Measurements from ENCODE around the gene CRYBG1. TPM values are rescaled to one million over a fixed set of nuclear protein-coding genes. Genes with fewer than 3 reads are reported as not detected.

The CRYBG1 gene
- total RNA-seq, 1 experiment from 2014 or later: 10.1 TPM

DNA sequence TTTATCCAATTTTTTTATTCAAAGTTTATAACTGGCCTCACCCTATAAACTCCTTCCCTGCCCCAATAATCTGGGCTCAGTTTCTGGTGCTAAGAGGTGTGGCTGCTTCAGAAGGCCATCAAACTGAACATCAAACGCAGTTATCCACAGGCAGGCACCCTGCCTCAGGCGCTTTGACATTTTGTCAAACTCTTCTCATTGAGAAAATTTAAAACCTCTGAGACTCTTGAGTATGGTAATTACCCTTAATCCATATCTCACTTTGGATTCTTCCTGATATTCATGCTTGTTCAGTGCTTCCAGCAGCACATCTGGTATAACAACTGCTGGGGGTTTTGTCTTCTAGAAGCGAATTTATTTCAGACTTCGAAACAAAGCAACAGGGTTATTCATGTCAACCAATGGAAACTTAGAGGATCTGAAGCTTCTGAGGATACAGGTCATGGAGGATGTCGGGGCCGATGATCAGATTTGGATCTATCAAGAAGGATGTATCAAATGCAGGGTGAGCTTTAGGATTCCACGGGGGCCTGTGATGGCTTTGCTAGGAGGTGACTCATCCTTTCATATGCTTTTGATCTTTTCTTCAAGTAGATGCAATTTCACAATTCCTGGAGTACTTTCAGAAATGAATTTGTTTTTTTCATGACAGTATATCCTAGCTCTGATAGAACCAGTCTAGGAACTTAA, 200.6 kb downstream of the CRYBG1 start (continued):
- TF ChIP-seq, protein P1, sequence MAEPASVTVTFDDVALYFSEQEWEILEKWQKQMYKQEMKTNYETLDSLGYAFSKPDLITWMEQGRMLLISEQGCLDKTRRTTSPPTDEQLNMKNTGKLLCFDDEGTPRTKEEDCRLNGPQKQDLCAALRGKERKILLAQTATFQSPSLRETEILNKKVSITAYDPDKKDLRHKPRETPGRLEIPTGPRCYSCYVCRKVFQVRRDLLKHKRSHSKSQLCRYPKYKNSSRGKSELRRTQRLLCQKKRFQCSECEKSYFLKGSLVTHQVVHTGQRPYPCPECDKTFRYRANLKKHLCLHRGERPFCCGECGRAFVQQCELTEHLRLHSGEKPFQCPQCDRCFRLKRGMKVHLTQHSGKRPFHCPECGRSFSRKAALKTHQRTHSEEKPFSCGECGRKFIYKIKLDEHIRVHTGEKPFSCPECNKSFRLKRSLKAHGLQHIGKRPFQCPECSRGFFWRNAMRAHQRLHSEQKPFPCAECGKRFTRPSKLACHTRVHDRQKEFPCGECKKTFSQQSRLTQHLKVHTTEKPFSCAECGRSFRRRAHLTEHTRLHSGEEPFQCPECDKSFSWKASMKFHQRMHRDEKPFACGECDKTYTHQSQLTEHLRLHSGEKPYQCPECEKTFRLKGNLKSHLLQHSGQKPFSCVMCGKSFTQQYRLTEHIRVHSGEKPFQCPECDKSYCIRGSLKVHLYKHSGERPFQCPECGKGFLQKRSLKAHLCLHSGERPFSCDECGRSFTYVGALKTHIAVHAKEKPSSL (CRISPR knock-in tag; conservative IDR thresholded peaks at IDR 0.05): no peak
- TF ChIP-seq KAT7 (CRISPR knock-in tag; IDR thresholded peaks at IDR 0.05; ENCODE audit: borderline replicate concordance) (no peak), NFYB (CRISPR knock-in tag; conservative IDR thresholded peaks at IDR 0.05; ENCODE audit: low read depth) (no peak), MYBL2 (CRISPR knock-in tag; IDR thresholded peaks at IDR 0.05) (no peak), CBFB (CRISPR knock-in tag; IDR thresholded peaks at IDR 0.05; ENCODE audit: low read depth) (no peak), FOXP1 (CRISPR knock-in tag; IDR thresholded peaks at IDR 0.05; ENCODE audit: borderline replicate concordance) (no peak), GABPB1 (CRISPR knock-in tag; IDR thresholded peaks at IDR 0.05) (no peak)
- TF ChIP-seq, protein P2, sequence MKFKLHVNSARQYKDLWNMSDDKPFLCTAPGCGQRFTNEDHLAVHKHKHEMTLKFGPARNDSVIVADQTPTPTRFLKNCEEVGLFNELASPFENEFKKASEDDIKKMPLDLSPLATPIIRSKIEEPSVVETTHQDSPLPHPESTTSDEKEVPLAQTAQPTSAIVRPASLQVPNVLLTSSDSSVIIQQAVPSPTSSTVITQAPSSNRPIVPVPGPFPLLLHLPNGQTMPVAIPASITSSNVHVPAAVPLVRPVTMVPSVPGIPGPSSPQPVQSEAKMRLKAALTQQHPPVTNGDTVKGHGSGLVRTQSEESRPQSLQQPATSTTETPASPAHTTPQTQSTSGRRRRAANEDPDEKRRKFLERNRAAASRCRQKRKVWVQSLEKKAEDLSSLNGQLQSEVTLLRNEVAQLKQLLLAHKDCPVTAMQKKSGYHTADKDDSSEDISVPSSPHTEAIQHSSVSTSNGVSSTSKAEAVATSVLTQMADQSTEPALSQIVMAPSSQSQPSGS (CRISPR knock-in tag; IDR thresholded peaks at IDR 0.05; ENCODE audit: borderline replicate concordance, low read depth): no peak

DNA sequence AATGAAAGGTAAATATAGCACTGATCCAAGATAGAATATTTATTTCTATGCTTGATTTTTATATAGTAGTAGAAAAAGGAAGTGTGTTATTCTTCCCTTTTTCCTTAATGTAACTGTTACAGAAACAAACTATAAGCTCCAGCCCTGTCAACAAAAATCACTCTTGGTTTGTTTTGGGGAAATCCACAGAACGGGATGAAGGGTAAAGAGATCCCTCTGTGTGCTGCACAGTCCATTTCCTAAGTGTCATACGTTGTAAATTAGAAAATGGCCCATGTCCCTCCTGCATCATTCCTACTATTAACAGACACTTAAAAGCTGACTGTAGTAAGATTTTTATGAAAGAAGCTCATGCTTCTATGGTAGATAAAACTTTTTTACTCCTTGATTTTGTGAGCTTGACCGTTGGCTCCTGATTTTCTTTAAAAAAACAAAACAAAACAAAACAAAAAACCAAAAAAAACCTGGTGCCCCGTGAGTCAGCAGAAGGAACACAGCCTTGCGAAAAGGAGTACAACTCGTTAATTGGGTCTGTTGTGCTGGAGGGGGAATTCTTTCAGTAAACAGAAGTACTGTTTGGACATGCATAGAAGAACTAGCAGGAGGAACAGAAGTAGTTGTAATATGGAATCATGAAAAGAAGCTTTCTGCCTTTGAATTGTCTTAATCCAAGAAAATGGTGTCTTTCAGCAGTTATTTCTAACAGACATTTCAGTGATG, 201.3 kb downstream of the CRYBG1 start:
- DNase-seq (ENCODE audit: low spot score) (no peak), ATAC-seq (no peak)
- CTCF ChIA-PET: interaction anchor here (0.8 to 1.0 kb wide), 2 partner anchors 222 to 418 kb away, joined by 3 read pairs; no protein-coding TSS in a partner anchor
- Mint-ChIP-seq H3K27ac (no peak overlapping the region), H3K27me3 (ENCODE audit: low read depth) (no peaks in the 10 kb centered on the region), H3K9me3 (no peaks in the 10 kb centered on the region), H3K36me3 (no peaks in the 10 kb centered on the region), H3K4me1 (peaks cover 17% of the 10 kb centered on the region), H3K4me3 (no peak overlapping the region)
- POLR2A ChIA-PET: no interaction called here
- TF ChIP-seq NFE2L1 (CRISPR knock-in tag; IDR thresholded peaks at IDR 0.05) (no peak), ZNF138 (CRISPR knock-in tag; conservative IDR thresholded peaks at IDR 0.05) (no peak), SMAD3 (CRISPR knock-in tag; IDR thresholded peaks at IDR 0.05; ENCODE audit: borderline replicate concordance) (no peak), GTF2I (CRISPR knock-in tag; conservative IDR thresholded peaks at IDR 0.05) (no peak), FOXP1 (CRISPR knock-in tag; IDR thresholded peaks at IDR 0.05; ENCODE audit: borderline replicate concordance) (no peak), NR3C1 (CRISPR knock-in tag; conservative IDR thresholded peaks at IDR 0.05; ENCODE audit: low read depth) (no peak), FOXJ3 (CRISPR knock-in tag; IDR thresholded peaks at IDR 0.05; ENCODE audit: borderline replicate concordance) (no peak)
- TF ChIP-seq, protein P3, sequence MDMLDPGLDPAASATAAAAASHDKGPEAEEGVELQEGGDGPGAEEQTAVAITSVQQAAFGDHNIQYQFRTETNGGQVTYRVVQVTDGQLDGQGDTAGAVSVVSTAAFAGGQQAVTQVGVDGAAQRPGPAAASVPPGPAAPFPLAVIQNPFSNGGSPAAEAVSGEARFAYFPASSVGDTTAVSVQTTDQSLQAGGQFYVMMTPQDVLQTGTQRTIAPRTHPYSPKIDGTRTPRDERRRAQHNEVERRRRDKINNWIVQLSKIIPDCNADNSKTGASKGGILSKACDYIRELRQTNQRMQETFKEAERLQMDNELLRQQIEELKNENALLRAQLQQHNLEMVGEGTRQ (CRISPR knock-in tag; IDR thresholded peaks at IDR 0.05): no peak
- TF ChIP-seq, protein P4, sequence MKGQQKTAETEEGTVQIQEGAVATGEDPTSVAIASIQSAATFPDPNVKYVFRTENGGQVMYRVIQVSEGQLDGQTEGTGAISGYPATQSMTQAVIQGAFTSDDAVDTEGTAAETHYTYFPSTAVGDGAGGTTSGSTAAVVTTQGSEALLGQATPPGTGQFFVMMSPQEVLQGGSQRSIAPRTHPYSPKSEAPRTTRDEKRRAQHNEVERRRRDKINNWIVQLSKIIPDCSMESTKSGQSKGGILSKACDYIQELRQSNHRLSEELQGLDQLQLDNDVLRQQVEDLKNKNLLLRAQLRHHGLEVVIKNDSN (CRISPR knock-in tag; IDR thresholded peaks at IDR 0.05): no peak
- TF ChIP-seq, protein P5, sequence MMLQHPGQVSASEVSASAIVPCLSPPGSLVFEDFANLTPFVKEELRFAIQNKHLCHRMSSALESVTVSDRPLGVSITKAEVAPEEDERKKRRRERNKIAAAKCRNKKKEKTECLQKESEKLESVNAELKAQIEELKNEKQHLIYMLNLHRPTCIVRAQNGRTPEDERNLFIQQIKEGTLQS (CRISPR knock-in tag; conservative IDR thresholded peaks at IDR 0.05): no peak
- TF ChIP-seq, protein P6, sequence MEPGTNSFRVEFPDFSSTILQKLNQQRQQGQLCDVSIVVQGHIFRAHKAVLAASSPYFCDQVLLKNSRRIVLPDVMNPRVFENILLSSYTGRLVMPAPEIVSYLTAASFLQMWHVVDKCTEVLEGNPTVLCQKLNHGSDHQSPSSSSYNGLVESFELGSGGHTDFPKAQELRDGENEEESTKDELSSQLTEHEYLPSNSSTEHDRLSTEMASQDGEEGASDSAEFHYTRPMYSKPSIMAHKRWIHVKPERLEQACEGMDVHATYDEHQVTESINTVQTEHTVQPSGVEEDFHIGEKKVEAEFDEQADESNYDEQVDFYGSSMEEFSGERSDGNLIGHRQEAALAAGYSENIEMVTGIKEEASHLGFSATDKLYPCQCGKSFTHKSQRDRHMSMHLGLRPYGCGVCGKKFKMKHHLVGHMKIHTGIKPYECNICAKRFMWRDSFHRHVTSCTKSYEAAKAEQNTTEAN (CRISPR knock-in tag; IDR thresholded peaks at IDR 0.05): no peak
- TF ChIP-seq, protein P7, sequence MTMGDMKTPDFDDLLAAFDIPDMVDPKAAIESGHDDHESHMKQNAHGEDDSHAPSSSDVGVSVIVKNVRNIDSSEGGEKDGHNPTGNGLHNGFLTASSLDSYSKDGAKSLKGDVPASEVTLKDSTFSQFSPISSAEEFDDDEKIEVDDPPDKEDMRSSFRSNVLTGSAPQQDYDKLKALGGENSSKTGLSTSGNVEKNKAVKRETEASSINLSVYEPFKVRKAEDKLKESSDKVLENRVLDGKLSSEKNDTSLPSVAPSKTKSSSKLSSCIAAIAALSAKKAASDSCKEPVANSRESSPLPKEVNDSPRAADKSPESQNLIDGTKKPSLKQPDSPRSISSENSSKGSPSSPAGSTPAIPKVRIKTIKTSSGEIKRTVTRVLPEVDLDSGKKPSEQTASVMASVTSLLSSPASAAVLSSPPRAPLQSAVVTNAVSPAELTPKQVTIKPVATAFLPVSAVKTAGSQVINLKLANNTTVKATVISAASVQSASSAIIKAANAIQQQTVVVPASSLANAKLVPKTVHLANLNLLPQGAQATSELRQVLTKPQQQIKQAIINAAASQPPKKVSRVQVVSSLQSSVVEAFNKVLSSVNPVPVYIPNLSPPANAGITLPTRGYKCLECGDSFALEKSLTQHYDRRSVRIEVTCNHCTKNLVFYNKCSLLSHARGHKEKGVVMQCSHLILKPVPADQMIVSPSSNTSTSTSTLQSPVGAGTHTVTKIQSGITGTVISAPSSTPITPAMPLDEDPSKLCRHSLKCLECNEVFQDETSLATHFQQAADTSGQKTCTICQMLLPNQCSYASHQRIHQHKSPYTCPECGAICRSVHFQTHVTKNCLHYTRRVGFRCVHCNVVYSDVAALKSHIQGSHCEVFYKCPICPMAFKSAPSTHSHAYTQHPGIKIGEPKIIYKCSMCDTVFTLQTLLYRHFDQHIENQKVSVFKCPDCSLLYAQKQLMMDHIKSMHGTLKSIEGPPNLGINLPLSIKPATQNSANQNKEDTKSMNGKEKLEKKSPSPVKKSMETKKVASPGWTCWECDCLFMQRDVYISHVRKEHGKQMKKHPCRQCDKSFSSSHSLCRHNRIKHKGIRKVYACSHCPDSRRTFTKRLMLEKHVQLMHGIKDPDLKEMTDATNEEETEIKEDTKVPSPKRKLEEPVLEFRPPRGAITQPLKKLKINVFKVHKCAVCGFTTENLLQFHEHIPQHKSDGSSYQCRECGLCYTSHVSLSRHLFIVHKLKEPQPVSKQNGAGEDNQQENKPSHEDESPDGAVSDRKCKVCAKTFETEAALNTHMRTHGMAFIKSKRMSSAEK (CRISPR knock-in tag; IDR thresholded peaks at IDR 0.05; ENCODE audit: borderline replicate concordance): no peak
- TF ChIP-seq, protein P1 (CRISPR knock-in tag; conservative IDR thresholded peaks at IDR 0.05): no peak

All from WTC11 (cell line).